ENCODE data around the gene DPF3. TPM values are rescaled to one million over a fixed set of nuclear protein-coding genes. Genes with fewer than 3 reads are reported as not detected.
A peak's percentile ranks its signal among the peaks of the same experiment; 100 is the strongest.

DPF3 gene
- polyA plus RNA-seq, 1 donor from 2014 or later = 6.0 TPM

GRCh38 chr14:72780751-72781150 is 113.2 kb downstream of the DPF3 start:
- peaks cover 0 to 3% (median 0%) of the 10 kb centered on the region in 3 donors for H3K9me3 Mint-ChIP-seq
- no peak overlapping the region for H3K4me3 Mint-ChIP-seq
- no peaks in the 10 kb centered on the region for H3K27me3 Mint-ChIP-seq
- H3K4me1 Mint-ChIP-seq = peaks cover 18 to 20% (median 19%) of the 10 kb centered on the region in 3 donors
- H3K27ac Mint-ChIP-seq = no peak overlapping the region
- peaks cover 12% of the 10 kb centered on the region for H3K36me3 Mint-ChIP-seq

DNA sequence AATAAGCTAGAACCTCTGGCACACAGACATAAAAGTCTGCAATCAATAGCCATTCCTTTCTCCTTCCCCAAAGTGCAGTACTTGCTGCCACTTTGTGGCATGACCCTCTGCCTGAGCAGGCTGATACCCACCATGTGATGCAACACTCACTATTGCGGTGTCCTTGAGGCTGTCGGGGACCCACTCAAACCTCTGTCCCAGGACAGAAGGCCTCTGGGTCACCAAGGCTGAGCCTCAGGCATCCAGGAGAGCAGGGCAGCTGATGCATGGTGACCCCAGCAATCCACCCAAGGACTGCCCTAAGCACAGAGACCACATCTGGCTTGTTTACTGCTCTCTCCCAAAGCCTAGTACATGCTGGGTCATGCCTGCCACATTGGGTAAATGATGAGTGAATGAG is 114.2 kb downstream of the DPF3 start:
- Mint-ChIP-seq H3K9me3 (peaks cover 0 to 3% (median 0%) of the 10 kb centered on the region in 3 donors), H3K4me3 (peak overlapping the region in 1 of 4 donors; percentile 52), H3K27ac (no peak overlapping the region), H3K4me1 (peaks cover 25 to 29% (median 27%) of the 10 kb centered on the region in 3 donors), H3K27me3 (no peaks in the 10 kb centered on the region), H3K36me3 (peaks cover 12% of the 10 kb centered on the region)

DNA sequence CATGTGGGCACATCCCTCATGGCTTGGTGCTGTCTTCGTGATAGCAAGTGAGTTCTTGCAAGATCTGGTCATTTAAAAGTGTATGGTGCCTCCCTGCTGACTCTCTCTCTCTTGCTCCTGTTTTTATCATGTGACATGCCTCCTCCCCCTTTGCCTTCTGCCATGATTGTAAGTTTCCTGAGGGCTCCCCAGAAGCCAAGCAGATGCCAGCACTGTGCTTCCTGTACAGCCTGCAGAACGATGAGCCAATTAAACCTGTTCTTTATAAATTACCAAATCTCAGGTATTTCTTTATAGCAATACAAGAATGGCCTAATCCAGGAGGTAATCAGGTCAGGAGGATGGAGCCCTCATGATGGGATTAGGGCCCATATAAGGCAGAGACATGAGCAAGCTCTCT is 116.3 kb downstream of the DPF3 start:
- H3K4me3 Mint-ChIP-seq = peak overlapping the region in 1 of 4 donors; percentile 75
- H3K4me1 Mint-ChIP-seq = peaks cover 32 to 37% (median 34%) of the 10 kb centered on the region in 3 donors
- H3K27me3 Mint-ChIP-seq = no peaks in the 10 kb centered on the region
- no peak overlapping the region for H3K27ac Mint-ChIP-seq
- peaks cover 7% of the 10 kb centered on the region for H3K36me3 Mint-ChIP-seq
- peaks cover 0 to 3% (median 0%) of the 10 kb centered on the region in 3 donors for H3K9me3 Mint-ChIP-seq

DNA sequence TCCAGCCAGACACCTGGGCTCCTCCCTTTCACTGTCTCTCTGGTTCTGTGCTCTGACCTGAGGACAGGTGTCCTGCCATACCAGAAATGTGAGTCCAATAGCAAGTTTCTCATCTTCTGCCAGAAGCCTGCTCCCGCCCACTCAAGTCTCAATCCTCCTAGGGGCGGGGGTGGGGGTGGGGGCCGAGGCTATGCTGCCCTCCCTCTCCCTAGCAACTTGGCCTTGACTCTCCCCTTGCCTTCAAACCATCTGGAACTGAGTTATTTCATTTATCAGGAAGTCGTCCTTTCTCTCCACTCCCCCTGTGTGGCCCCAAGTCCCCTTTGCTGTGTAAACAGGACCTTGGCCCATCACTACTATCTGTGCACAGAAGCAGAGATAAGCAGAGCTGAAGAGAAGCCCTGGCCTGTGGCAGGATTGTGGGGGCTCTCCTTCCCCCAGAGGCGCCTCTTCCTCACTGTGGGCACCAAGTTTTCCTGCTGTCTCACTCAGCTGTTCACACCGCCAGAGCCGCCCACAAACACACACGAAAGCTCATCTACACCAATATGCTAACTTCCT is 117.1 kb downstream of the DPF3 start:
- Mint-ChIP-seq H3K36me3 (peaks cover 11% of the 10 kb centered on the region), H3K4me1 (peaks cover 36 to 40% (median 38%) of the 10 kb centered on the region in 3 donors), H3K27me3 (no peaks in the 10 kb centered on the region), H3K9me3 (peaks cover 0 to 3% (median 0%) of the 10 kb centered on the region in 3 donors), H3K4me3 (peak overlapping the region in 2 of 4 donors; percentile 71 to 82), H3K27ac (peak overlapping the region in 1 of 3 donors; percentile 11)

GRCh38 chr14:72775923-72776554 is 117.9 kb downstream of the DPF3 start:
- peak overlapping the region in 1 of 3 donors; percentile 6 for H3K27ac Mint-ChIP-seq
- H3K27me3 Mint-ChIP-seq = no peaks in the 10 kb centered on the region
- H3K4me1 Mint-ChIP-seq = peaks cover 36 to 40% (median 38%) of the 10 kb centered on the region in 3 donors
- peak overlapping the region in 1 of 4 donors; percentile 59 for H3K4me3 Mint-ChIP-seq
- H3K9me3 Mint-ChIP-seq = peaks cover 0 to 3% (median 0%) of the 10 kb centered on the region in 3 donors
- H3K36me3 Mint-ChIP-seq = peaks cover 11% of the 10 kb centered on the region

DNA sequence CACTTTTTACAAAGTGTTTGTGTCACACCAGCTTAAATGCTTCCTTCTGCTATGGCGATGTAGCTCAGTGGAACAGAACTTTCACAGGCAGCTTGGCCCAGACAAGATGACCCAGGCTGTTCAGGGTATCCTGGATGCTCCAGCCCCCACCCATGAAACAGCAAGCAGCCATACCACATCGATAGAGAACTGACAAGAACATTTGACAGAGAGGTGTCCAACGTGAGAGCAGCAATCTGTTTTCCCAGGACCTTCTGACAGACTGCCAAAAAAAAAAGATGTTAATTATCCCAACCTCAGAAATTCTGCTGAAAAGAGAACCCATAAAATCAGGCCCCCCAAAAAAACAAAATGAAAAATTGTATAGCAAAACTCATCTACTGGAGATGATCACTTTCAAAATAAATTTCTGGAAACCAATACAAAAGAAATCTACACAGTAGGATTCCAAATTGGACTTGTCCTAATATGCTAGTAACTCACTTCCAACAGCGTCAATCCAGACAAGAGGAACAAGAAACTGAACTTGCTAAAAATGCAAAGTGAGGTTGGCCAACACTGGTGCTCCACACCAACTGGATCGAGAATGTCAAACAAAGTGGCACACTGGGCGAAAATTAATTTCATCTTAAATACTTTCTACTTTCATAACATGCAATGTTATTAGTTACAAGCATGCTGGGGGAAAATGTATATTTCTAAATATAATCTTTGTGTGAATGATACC is 118.8 kb downstream of the DPF3 start:
- H3K9me3 Mint-ChIP-seq = peaks cover 0 to 3% (median 0%) of the 10 kb centered on the region in 3 donors
- H3K27ac Mint-ChIP-seq = no peak overlapping the region
- no peak overlapping the region for H3K4me3 Mint-ChIP-seq
- H3K36me3 Mint-ChIP-seq = peaks cover 15% of the 10 kb centered on the region
- H3K27me3 Mint-ChIP-seq = no peaks in the 10 kb centered on the region
- H3K4me1 Mint-ChIP-seq = peaks cover 38 to 40% (median 38%) of the 10 kb centered on the region in 3 donors

- Mint-ChIP-seq H3K27ac (peak overlapping the region in 2 of 3 donors; percentile 0 to 26), H3K4me3 (no peak overlapping the region), H3K36me3 (peaks cover 19% of the 10 kb centered on the region), H3K27me3 (no peaks in the 10 kb centered on the region), H3K4me1 (peaks cover 38 to 41% (median 40%) of the 10 kb centered on the region in 3 donors), H3K9me3 (peaks cover 0 to 3% (median 0%) of the 10 kb centered on the region in 3 donors)
Observed at GRCh38 chr14:72774141-72774540, 119.8 kb downstream of the DPF3 start.

DNA sequence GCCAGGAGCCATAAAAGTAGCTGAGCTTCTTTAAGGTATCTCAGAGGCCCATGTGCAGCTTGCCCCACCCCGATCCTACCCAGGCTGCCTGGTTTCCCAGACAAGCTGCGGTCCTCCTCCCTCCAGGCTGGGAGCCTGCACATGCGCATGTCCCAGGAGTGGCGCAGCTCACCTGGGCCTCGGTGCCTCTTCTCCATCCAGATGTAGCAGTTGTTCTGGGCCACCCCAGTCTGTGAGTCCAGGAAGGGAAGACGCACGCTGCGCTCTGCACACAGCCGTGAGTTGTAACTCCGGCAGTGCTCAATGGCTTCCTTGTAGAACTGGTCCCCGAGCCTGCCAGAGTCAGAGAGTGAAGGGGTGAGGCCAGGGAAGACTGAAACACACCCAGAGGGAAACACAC is 122.3 kb downstream of the DPF3 start:
- H3K4me1 Mint-ChIP-seq = peaks cover 28 to 31% (median 30%) of the 10 kb centered on the region in 3 donors
- no peak overlapping the region for H3K27ac Mint-ChIP-seq
- peak overlapping the region in 1 of 4 donors; percentile 16 for H3K4me3 Mint-ChIP-seq
- H3K27me3 Mint-ChIP-seq = no peaks in the 10 kb centered on the region
- H3K36me3 Mint-ChIP-seq = peaks cover 22% of the 10 kb centered on the region
- H3K9me3 Mint-ChIP-seq = peaks cover 7 to 12% (median 11%) of the 10 kb centered on the region in 3 donors

GRCh38 chr14:72766296-72766695 is 127.6 kb downstream of the DPF3 start:
- Mint-ChIP-seq H3K9me3 (peaks cover 7 to 14% (median 13%) of the 10 kb centered on the region in 3 donors), H3K4me3 (no peak overlapping the region), H3K36me3 (peaks cover 36% of the 10 kb centered on the region), H3K4me1 (peaks cover 0 to 6% (median 0%) of the 10 kb centered on the region in 3 donors), H3K27ac (no peak overlapping the region), H3K27me3 (no peaks in the 10 kb centered on the region)

DNA sequence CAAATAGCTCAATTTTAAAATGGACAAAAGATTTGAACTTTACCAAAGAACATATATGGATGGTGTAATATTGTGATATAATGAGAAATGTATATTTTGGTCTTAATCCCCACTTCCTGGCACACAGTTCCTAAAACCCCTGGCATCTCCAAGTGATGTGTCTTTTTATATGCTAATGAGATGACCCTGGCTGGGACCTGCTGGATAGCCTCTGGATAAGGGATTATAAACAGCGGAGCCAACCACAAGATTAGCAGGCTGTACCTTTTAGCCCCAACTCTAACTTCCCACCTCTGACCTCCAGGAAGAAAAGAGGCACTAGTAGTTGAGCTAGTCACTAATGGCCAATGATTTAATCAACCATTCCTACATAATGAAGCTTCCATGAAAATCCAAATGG is 130.0 kb downstream of the DPF3 start:
- no peak overlapping the region for H3K27ac Mint-ChIP-seq
- H3K4me1 Mint-ChIP-seq = no peaks in the 10 kb centered on the region
- peak overlapping the region in 1 of 4 donors; percentile 27 for H3K4me3 Mint-ChIP-seq
- peaks cover 31% of the 10 kb centered on the region for H3K36me3 Mint-ChIP-seq
- no peaks in the 10 kb centered on the region for H3K27me3 Mint-ChIP-seq
- peaks cover 14 to 19% (median 16%) of the 10 kb centered on the region in 3 donors for H3K9me3 Mint-ChIP-seq

DNA sequence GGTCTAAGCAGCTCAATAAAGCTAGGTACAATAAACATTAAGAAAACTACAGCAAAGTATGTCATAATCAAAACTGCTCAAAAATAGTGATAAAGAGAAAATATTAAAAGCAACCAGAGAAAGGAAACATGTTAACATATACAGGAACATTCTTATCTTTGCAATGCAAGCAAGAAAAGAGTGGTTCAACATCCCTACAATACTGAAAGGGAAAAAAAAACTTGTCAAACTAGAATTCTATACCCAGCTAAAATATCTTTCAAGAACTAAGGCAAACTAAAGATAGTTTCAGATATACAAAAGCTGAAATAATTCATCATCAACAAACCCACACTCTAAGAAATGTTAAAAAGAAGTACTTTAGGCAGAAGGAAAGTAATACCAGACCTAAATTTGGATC is 134.2 kb downstream of the DPF3 start:
- H3K4me3 Mint-ChIP-seq = peak overlapping the region in 1 of 4 donors; percentile 12
- H3K27ac Mint-ChIP-seq = no peak overlapping the region
- peaks cover 16% of the 10 kb centered on the region for H3K36me3 Mint-ChIP-seq
- H3K4me1 Mint-ChIP-seq = no peaks in the 10 kb centered on the region
- no peaks in the 10 kb centered on the region for H3K27me3 Mint-ChIP-seq
- peaks cover 4 to 17% (median 10%) of the 10 kb centered on the region in 3 donors for H3K9me3 Mint-ChIP-seq

- Mint-ChIP-seq H3K27me3 (no peaks in the 10 kb centered on the region), H3K4me1 (no peaks in the 10 kb centered on the region), H3K9me3 (peaks cover 4 to 17% (median 10%) of the 10 kb centered on the region in 3 donors), H3K27ac (no peak overlapping the region), H3K4me3 (peak overlapping the region in 1 of 4 donors; percentile 2), H3K36me3 (peaks cover 16% of the 10 kb centered on the region)
Observed at GRCh38 chr14:72758993-72759392, 134.9 kb downstream of the DPF3 start.

DNA sequence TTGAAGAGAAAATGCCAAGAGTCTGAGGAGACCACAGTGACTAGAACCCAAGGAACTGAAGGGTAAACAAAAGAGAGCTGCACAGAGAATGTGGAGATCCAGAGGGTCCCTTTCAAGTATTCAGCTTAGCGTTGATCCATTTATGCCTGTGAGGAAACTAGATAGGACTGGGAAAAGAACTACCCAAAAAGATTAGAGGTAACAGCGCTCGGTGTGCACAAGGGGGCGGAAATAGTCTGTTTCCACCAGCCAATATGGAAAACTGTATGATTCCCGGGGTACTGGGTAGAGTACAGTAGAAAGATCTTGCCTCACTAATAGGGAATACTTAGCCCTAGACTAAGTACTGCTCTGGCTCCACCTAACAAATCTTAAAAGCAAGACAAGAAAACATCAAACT is 135.5 kb downstream of the DPF3 start:
- Mint-ChIP-seq H3K27ac (no peak overlapping the region), H3K36me3 (peaks cover 12% of the 10 kb centered on the region), H3K9me3 (peaks cover 4 to 17% (median 10%) of the 10 kb centered on the region in 3 donors)

GRCh38 chr14:72756967-72757366 is 136.9 kb downstream of the DPF3 start:
- Mint-ChIP-seq H3K4me3 (no peak overlapping the region), H3K27me3 (no peaks in the 10 kb centered on the region), H3K36me3 (peaks cover 9% of the 10 kb centered on the region), H3K9me3 (peaks cover 2 to 17% (median 8%) of the 10 kb centered on the region in 3 donors), H3K27ac (no peak overlapping the region), H3K4me1 (peaks cover 6 to 8% (median 7%) of the 10 kb centered on the region in 3 donors)

More for the DNA sequence above, 135.5 kb downstream of the DPF3 start:
- no peaks in the 10 kb centered on the region for H3K27me3 Mint-ChIP-seq
- H3K4me1 Mint-ChIP-seq = no peaks in the 10 kb centered on the region
- no peak overlapping the region for H3K4me3 Mint-ChIP-seq

GRCh38 chr14:72755766-72756165 is 138.1 kb downstream of the DPF3 start:
- Mint-ChIP-seq H3K27me3 (no peaks in the 10 kb centered on the region), H3K36me3 (peaks cover 9% of the 10 kb centered on the region), H3K4me1 (peaks cover 10 to 13% (median 11%) of the 10 kb centered on the region in 3 donors), H3K27ac (no peak overlapping the region), H3K9me3 (peaks cover 2 to 17% (median 8%) of the 10 kb centered on the region in 3 donors), H3K4me3 (no peak overlapping the region)
